ENCODE results near the gene COL9A1. TPM values are rescaled to one million over a fixed set of nuclear protein-coding genes. Genes with fewer than 3 reads are reported as not detected.

Gene COL9A1
- total and polyA plus RNA-seq, 2 donors (not counting 1 experiment from before 2014, with no cell fraction given): not detected

GRCh38 chr6:70175770-70176169 is 127.1 kb downstream of the COL9A1 start:
- H3K27me3 ChIP-seq (replicated peaks in 1 of 4; ENCODE audit: control extremely low read depth in 1 of 4, control insufficient read depth in 3 of 4, insufficient read depth in 4 of 4, low read length in 3 of 4): no peaks in the 10 kb centered on the region
- no peak for TF ChIP-seq CTCF (IDR thresholded peaks at IDR 0.05)
- TF ChIP-seq EZH2 (IDR thresholded peaks at IDR 0.05; ENCODE audit: borderline replicate concordance, insufficient read depth, low read depth, low read length, poor library complexity, severe bottlenecking): no peak
- H3K27ac Mint-ChIP-seq: no peak overlapping the region
- no peaks in the 10 kb centered on the region for H3K79me2 ChIP-seq (ENCODE audit: control insufficient read depth, insufficient read depth, low read length)
- WGBS (ENCODE audit: insufficient coverage): no CpG with 5 or more reads among the region's 2 CpGs
- no peak overlapping the region for H3K4me3 Mint-ChIP-seq
- ChIA-PET POLR2A (no interaction called here), CTCF (interaction anchor here (1.0 to 1.2 kb wide), 2 partner anchors 9 to 45 kb away, joined by 3 to 4 read pairs; no protein-coding TSS in a partner anchor)
- H3K27ac ChIP-seq (ENCODE audit: low read length in 2 of 2): no peak overlapping the region
- intact Hi-C loops (cut with micrococcal nuclease): no loop called here
- ATAC-seq (ENCODE audit: low read depth) (no peak), DNase-seq (no peak)
- H3K9me3 ChIP-seq (ENCODE audit: control extremely low read depth in 1 of 3, control insufficient read depth in 2 of 3, insufficient read depth in 1 of 3, low read length in 2 of 3): no peaks in the 10 kb centered on the region
- H3K27me3 Mint-ChIP-seq: no peaks in the 10 kb centered on the region
- no peaks in the 10 kb centered on the region for H3K4me1 Mint-ChIP-seq
- no peaks in the 10 kb centered on the region for H3K4me1 ChIP-seq (ENCODE audit: control insufficient read depth in 2 of 2, insufficient read depth in 2 of 2, low read length in 2 of 2)
- H3K9ac ChIP-seq (ENCODE audit: low read length): no peak overlapping the region
- H3K36me3 ChIP-seq (replicated peaks in 1 of 2; ENCODE audit: control extremely low read depth in 1 of 2, control insufficient read depth in 1 of 2, extremely low read depth in 1 of 2, insufficient read depth in 2 of 2, low read length in 1 of 2): peaks cover 7 to 44% of the 10 kb centered on the region in 2 experiments
- no peak overlapping the region for H3K4me2 ChIP-seq (replicated peaks; ENCODE audit: low read depth, low read length, poor library complexity, severe bottlenecking)
- no peak overlapping the region for H2AFZ ChIP-seq (ENCODE audit: insufficient read depth, low read depth, low read length, poor library complexity, severe bottlenecking)
- H3K4me3 ChIP-seq (ENCODE audit: control extremely low read depth in 1 of 5, extremely low read depth in 1 of 5, insufficient read depth in 1 of 5, low read depth in 2 of 5, low read length in 4 of 5): no peak overlapping the region
- H4K20me1 ChIP-seq (ENCODE audit: control insufficient read depth, insufficient read depth, low read length, poor library complexity, severe bottlenecking): no peaks in the 10 kb centered on the region
- H3K9me3 Mint-ChIP-seq (ENCODE audit: insufficient read depth): no peaks in the 10 kb centered on the region

- no peak for TF ChIP-seq CTCF (IDR thresholded peaks at IDR 0.05)
- TF ChIP-seq EZH2 (IDR thresholded peaks at IDR 0.05; ENCODE audit: borderline replicate concordance, insufficient read depth, low read depth, low read length, poor library complexity, severe bottlenecking): no peak
- Mint-ChIP-seq H3K27ac (no peak overlapping the region), H3K4me1 (no peaks in the 10 kb centered on the region), H3K27me3 (no peaks in the 10 kb centered on the region), H3K4me3 (no peak overlapping the region), H3K9me3 (ENCODE audit: insufficient read depth) (no peaks in the 10 kb centered on the region)
- no peak overlapping the region for H3K9ac ChIP-seq (ENCODE audit: low read length)
- ChIA-PET CTCF (no interaction called here), POLR2A (no interaction called here)
- H3K27me3 ChIP-seq (replicated peaks in 1 of 4; ENCODE audit: control extremely low read depth in 1 of 4, control insufficient read depth in 3 of 4, insufficient read depth in 4 of 4, low read length in 3 of 4): no peaks in the 10 kb centered on the region
- peaks cover 7 to 34% of the 10 kb centered on the region in 2 experiments for H3K36me3 ChIP-seq (replicated peaks in 1 of 2; ENCODE audit: control extremely low read depth in 1 of 2, control insufficient read depth in 1 of 2, extremely low read depth in 1 of 2, insufficient read depth in 2 of 2, low read length in 1 of 2)
- H3K79me2 ChIP-seq (ENCODE audit: control insufficient read depth, insufficient read depth, low read length): no peaks in the 10 kb centered on the region
- no peak overlapping the region for H3K4me2 ChIP-seq (replicated peaks; ENCODE audit: low read depth, low read length, poor library complexity, severe bottlenecking)
- no peak overlapping the region for H2AFZ ChIP-seq (ENCODE audit: insufficient read depth, low read depth, low read length, poor library complexity, severe bottlenecking)
- H3K9me3 ChIP-seq (ENCODE audit: control extremely low read depth in 1 of 3, control insufficient read depth in 2 of 3, insufficient read depth in 1 of 3, low read length in 2 of 3): no peaks in the 10 kb centered on the region
- H3K4me1 ChIP-seq (ENCODE audit: control insufficient read depth in 2 of 2, insufficient read depth in 2 of 2, low read length in 2 of 2): no peaks in the 10 kb centered on the region
- ATAC-seq (ENCODE audit: low read depth): no peak
- no peak overlapping the region for H3K4me3 ChIP-seq (ENCODE audit: control extremely low read depth in 1 of 5, extremely low read depth in 1 of 5, insufficient read depth in 1 of 5, low read depth in 2 of 5, low read length in 4 of 5)
- H3K27ac ChIP-seq (ENCODE audit: low read length in 2 of 2): no peak overlapping the region
- no peaks in the 10 kb centered on the region for H4K20me1 ChIP-seq (ENCODE audit: control insufficient read depth, insufficient read depth, low read length, poor library complexity, severe bottlenecking)
- intact Hi-C loops (cut with micrococcal nuclease): no loop called here
- 70% methylated on average over 2 of the region's 2 CpGs for WGBS (ENCODE audit: insufficient coverage)
- no peak for DNase-seq
Observed at GRCh38 chr6:70172252-70172651, 130.6 kb downstream of the COL9A1 start.

Measured in B cell (primary cell).